HG03135 (cell line): ENCODE results near the gene RBM43.
"Not testable (repeated sequence)": the region's sequence is repeated elsewhere in the genome, so short reads cannot be mapped to it uniquely, and the experiment has no call there.

Experiments
- ATAC-seq: cut with Tn5 transposase; IDR thresholded peaks from one replicate; pipeline ENCODE4 v1.9.1; 2021; ENCODE audit warnings: mild to moderate bottlenecking, moderate library complexity; ENCODE audit not compliant: unreplicated experiment

Gene RBM43

DNA sequence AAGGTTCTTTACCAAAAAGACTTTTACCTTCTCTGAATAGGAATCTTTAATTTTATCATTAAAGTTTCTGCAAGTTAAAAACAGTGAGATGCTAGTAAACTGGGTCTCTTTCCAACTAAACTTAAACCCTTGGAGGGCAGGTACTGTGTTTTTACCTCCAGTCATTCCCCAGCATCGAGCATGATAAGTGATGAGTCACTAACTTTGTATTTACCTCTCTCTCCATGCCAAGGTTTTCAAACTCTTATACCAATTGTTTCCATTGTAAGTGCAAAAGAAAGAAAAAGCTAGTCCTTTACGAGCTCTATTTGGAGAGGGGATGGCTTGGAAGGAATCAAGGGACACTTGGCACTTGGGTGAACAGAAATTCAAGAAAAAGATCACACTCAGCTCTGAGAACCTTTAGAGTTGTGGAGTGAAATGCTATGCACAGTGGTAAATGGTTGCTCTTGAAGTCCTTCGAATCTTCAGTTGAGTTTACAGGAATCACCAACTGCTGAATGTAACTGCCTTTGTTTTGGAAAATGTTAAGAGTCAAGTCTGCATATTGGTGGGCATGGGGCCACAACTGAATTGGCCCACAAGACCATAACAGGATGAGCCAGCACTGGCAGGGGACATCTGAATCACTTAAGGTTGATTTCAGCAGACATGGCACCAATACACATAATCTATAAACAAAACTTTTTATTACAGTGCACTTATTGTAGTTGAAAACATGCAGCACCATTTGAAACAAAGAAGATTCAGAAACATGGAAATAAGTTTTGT lies 8.3 kb upstream of the RBM43 start:
- ATAC-seq, result no peak

GRCh38 chr2:151268085-151268484 lies 6.4 kb upstream of the RBM43 start:
- ATAC-seq, result no peak

- no peak for ATAC-seq
Observed at GRCh38 chr2:151267537-151267936, 5.9 kb upstream of the RBM43 start.

GRCh38 chr2:151265991-151266390 lies 4.3 kb upstream of the RBM43 start:
- ATAC-seq, result no peak

- ATAC-seq, result no peak
Observed at GRCh38 chr2:151264157-151264825, 2.6 kb upstream of the RBM43 start.

DNA sequence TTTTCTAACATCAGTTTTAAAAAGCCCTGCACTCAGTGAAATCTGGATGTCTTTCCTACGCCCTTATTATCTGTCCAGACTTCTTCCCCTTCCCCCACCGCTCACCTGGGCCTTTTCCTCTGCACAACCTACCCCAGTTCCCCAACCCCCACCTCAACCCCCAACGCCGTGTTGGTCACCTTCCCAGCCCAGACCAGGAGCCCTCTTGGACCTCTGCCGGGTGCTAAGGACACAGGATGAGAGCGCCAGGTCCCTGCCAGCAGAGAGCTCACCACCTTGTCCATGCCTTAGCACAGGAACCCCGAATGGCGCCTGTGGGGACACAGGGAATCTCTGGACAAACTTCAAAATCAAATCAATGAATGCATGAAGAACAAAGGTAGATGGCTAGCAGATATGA lies 966 bp upstream of the RBM43 start:
- no peak for ATAC-seq

DNA sequence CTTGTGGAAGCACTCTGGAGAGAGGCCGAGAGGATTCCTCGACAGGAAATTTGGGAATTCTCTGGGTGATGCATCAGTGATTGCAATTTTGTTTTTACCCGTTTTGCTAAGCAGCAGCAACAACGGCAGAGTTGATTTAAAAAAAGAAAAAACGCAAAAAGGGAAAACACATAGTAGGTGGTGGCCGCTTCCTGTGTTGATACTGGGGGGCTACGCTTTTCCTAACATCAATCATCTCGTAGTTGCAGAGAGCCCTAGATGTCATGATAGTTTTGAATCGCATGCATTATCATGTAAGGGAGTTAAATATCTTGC lies 271 bp upstream of the RBM43 start:
- no peak for ATAC-seq

- ATAC-seq, result peak; percentile 14
Observed at GRCh38 chr2:151260573-151261230, 961 bp downstream of the RBM43 start.

DNA sequence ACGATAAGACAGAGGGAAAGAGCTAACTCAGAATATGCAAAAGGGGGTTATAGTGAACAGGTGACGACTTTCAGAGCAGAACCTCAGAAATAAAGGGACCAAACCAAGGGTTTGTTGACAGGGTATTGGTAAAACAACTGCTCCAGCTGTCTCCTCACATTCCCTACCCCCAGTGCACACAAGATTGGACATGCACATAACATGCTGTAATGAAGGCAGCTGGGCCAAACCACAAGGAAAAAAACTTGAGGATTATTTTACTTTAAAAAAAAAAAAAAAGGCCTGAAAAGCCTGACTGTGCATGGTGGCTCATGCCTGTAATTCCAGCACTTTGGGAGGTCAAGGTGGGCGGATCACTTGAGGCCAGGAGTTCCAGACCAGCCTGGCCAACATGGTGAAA lies 3.5 kb downstream of the RBM43 start:
- no peak for ATAC-seq

DNA sequence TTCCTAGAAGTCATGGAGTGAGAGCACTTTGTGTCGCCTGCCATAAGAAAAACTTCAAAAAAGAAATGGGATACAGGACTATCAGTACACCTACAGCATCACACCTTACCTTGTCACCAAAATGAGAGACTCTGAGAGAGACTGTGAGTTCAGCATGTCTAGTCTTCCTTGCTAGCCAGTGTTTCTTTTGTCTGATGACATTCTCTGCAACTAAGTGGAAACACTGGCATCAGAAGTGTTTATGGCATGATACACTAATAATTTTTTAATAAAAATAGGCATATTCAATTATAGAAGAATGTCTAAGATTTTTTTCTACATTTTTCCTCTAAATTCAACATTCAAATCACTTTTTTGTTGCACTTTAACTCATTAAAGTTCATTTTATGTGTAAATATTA lies 9.0 kb downstream of the RBM43 start:
- ATAC-seq, result no peak

DNA sequence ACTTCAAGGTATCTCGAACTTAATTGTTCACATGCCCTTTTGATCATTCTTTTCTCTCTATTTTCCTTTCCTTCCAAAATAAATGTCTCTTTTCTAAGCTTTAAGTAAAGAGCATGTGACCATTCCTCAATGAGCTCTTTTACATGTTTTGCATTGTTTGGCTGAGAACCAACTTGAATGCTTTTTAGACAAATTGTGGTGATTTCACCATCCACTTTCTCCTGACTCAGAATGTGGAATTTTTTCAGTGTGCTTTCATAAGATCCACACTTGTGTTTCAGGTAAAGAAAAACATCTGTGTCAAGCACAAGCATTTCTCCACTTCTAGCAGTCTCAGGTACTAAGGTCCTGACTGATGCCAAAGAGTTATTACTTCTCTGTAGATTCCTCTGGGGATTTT lies 10.7 kb downstream of the RBM43 start:
- no peak for ATAC-seq

DNA sequence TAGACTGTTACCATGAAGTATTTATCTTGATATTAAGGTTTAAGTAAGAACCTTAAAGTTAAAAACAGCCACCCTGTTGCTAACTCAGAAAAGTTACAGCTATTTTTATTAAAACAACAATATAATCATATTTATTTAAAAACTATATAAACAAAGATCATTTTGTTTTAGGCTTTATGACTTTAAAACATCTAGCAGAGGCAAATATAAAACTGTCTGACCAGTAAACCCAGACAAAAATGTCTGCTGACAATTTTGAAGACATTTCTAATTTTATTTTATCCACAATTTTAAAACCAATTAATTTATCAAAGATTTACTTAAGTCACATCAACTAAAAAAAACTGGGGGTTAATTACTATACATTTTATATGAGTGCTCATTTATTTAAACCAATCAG lies 14.2 kb downstream of the RBM43 start:
- no peak for ATAC-seq

- no peak for ATAC-seq
Observed at GRCh38 chr2:151246152-151246551, 15.5 kb downstream of the RBM43 start.

GRCh38 chr2:151243468-151243867 lies 18.2 kb downstream of the RBM43 start:
- ATAC-seq, result no peak

GRCh38 chr2:151241224-151241623 lies 20.4 kb downstream of the RBM43 start:
- ATAC-seq, result no peak

GRCh38 chr2:151240433-151240832 lies 21.2 kb downstream of the RBM43 start:
- no peak for ATAC-seq

DNA sequence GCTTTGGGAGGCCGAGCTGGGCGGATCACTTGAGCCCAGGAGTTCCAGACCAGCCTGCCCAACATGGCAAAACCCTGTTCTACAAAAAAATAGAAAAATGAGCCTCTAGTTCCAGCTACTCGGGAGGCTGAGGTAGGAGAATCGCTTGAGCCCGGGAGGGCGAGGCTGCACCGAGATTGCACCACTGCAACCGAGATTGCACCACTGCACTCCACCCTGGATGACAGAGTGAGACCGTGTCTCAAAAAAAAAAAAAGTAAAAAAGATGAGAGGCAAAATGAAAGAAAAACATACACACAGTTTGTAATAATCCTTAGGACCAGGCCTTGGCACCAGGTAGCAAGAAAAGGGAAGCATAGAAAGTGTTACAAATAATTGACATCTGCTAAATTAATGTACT lies 22.0 kb downstream of the RBM43 start:
- no peak for ATAC-seq

GRCh38 chr2:151238527-151239487 lies 22.9 kb downstream of the RBM43 start:
- ATAC-seq, result peak; percentile 71

- no peak for ATAC-seq
Observed at GRCh38 chr2:151237422-151238025, 24.1 kb downstream of the RBM43 start.

- not testable (repeated sequence) for ATAC-seq
Observed at GRCh38 chr2:151233760-151234159, 27.9 kb downstream of the RBM43 start.

GRCh38 chr2:151233288-151233687 lies 28.4 kb downstream of the RBM43 start:
- ATAC-seq, result not testable (repeated sequence)
